Measurements from ENCODE around the gene ZNF334. TPM values are rescaled to one million over a fixed set of nuclear protein-coding genes. Genes with fewer than 3 reads are reported as not detected.
A peak's percentile ranks its signal among the peaks of the same experiment; 100 is the strongest.

Gene ZNF334
- total RNA-seq, 3 donors from 2014 or later, result 1.2 to 4.5 (median 2.7) TPM

GRCh38 chr20:46558511-46558959, 45.2 kb upstream of the ZNF334 start:
- Histone ChIP-seq H3K4me3 (no peak overlapping the region), H3K36me3 (ENCODE audit: low read depth) (no peaks in the 10 kb centered on the region), H3K4me1 (ENCODE audit: low read depth) (no peaks in the 10 kb centered on the region), H3K9me3 (no peaks in the 10 kb centered on the region)
- ATAC-seq (peak; percentile 87), DNase-seq (peak in 1 of 3 donors; percentile 31)
- TF ChIP-seq, protein P1, sequence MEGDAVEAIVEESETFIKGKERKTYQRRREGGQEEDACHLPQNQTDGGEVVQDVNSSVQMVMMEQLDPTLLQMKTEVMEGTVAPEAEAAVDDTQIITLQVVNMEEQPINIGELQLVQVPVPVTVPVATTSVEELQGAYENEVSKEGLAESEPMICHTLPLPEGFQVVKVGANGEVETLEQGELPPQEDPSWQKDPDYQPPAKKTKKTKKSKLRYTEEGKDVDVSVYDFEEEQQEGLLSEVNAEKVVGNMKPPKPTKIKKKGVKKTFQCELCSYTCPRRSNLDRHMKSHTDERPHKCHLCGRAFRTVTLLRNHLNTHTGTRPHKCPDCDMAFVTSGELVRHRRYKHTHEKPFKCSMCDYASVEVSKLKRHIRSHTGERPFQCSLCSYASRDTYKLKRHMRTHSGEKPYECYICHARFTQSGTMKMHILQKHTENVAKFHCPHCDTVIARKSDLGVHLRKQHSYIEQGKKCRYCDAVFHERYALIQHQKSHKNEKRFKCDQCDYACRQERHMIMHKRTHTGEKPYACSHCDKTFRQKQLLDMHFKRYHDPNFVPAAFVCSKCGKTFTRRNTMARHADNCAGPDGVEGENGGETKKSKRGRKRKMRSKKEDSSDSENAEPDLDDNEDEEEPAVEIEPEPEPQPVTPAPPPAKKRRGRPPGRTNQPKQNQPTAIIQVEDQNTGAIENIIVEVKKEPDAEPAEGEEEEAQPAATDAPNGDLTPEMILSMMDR (IDR thresholded peaks at IDR 0.05), result no peak
- intact Hi-C loops (cut with DNase I, micrococcal nuclease), result no loop called here

DNA sequence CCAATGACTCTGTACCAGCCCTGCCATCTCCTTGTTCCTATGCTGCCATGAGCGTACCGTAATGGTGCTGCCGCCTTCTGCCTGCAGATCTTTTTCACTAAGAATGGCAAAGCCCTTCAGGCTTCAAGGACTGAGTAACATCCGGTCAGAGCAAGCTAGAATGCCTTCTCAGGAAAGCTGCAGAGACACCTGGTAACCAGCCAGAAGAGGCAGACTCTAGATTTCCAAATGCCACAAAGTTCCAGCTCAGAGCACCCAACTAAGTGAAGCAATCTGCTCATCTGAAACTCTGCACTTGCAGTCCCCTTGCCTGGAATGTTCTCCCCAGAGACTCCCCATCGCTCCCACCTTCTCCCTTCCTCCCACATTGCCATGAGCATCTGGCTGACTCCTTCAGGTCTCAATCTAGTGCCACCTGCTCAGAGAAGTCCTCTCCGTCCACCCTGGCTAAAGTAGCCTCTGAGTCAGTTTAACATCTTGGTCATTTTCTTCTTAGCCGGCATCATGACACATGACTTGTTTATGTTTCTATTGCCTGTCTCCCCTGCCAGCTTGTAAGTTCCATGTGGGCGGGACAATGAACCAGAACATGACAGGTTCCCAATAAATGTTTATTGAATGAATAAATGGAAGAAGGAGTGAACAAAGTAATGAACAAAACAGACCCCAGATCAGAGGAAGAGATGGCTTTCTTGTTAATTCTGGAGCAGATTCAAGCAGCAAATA, 44.0 kb upstream of the ZNF334 start:
- TF ChIP-seq, protein P1 (IDR thresholded peaks at IDR 0.05), result no peak
- ATAC-seq (no peak), DNase-seq (no peak)
- no peaks in the 10 kb centered on the region for H3K9me3 ChIP-seq
- H3K36me3 ChIP-seq (ENCODE audit: low read depth), result no peaks in the 10 kb centered on the region
- intact Hi-C loops (cut with DNase I, micrococcal nuclease), result no loop called here
- no peak overlapping the region for H3K4me3 ChIP-seq
- H3K4me1 ChIP-seq (ENCODE audit: low read depth), result no peaks in the 10 kb centered on the region

- Histone ChIP-seq H3K36me3 (ENCODE audit: low read depth) (no peaks in the 10 kb centered on the region), H3K4me1 (ENCODE audit: low read depth) (no peaks in the 10 kb centered on the region), H3K4me3 (no peak overlapping the region), H3K9me3 (no peaks in the 10 kb centered on the region)
- ATAC-seq (no peak), DNase-seq (no peak)
- intact Hi-C loops (cut with DNase I, micrococcal nuclease), result no loop called here
- TF ChIP-seq, protein P1 (IDR thresholded peaks at IDR 0.05), result no peak
These were observed 42.1 kb upstream of the ZNF334 start for GRCh38 chr20:46555370-46555956.

DNA sequence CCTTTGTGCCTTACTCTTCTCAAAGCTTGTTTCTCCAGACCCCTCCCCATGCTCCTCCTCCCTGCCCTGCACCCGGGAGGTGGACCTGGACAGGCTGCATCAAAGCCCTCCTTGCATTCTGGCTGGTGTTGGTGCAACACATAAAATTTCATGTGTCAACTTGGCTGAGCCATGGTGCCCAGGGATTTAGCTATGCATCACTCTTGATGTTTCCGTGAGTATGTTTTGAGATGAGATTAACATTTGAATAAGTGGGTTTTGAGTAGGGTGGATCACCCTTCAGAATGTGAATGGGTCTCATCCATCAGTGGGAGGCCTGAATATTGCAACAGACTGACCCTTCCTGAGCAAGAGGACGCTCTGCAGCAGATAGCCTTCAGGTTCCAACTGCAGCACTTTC, 41.5 kb upstream of the ZNF334 start:
- Histone ChIP-seq H3K36me3 (ENCODE audit: low read depth) (no peaks in the 10 kb centered on the region), H3K4me1 (ENCODE audit: low read depth) (no peaks in the 10 kb centered on the region), H3K9me3 (no peaks in the 10 kb centered on the region), H3K4me3 (no peak overlapping the region)
- intact Hi-C loops (cut with DNase I, micrococcal nuclease), result no loop called here
- TF ChIP-seq, protein P1 (IDR thresholded peaks at IDR 0.05), result no peak
- no peak for DNase-seq
- no peak for ATAC-seq

DNA sequence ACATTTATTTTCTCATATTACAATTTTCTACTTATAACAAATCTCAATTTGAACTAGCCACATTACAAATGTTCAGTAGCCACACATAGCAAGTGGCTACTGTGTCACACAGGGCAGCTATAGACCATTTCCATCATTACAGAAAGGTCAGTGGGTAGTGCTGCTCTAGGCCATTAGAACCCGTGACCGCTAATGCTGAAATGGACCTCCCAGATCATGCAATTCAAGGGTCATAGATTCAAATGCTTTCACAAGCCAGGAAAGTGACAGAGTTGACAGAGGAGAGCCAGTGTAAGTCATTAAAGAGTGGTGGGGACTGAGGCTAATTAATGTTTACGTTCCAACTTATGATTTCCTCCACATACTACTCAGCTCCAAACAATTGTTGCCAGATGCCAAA, 40.6 kb upstream of the ZNF334 start:
- Histone ChIP-seq H3K4me1 (ENCODE audit: low read depth) (no peaks in the 10 kb centered on the region), H3K4me3 (no peak overlapping the region), H3K9me3 (no peaks in the 10 kb centered on the region), H3K36me3 (ENCODE audit: low read depth) (no peaks in the 10 kb centered on the region)
- intact Hi-C loops (cut with DNase I, micrococcal nuclease), result no loop called here
- TF ChIP-seq, protein P1 (IDR thresholded peaks at IDR 0.05), result no peak
- DNase-seq (no peak), ATAC-seq (no peak)
